WTC11 (cell line): ENCODE data around the gene NELL2.

Experiments
- CBFB ChIP-seq: sonication (generic); formaldehyde crosslinking; IDR thresholded peaks from 2 replicates; pipeline ENCODE4 v1.8.1; 2022; ENCODE audit warnings: mild to moderate bottlenecking, low read depth, missing genetic modification reagents
- ETV6 ChIP-seq: sonication (generic); formaldehyde crosslinking; IDR thresholded peaks from 2 replicates; pipeline ENCODE4 v1.8.1; 2022; ENCODE audit warnings: mild to moderate bottlenecking, missing genetic modification reagents
- FOXJ3 ChIP-seq: sonication (generic); formaldehyde crosslinking; IDR thresholded peaks from 2 replicates; pipeline ENCODE4 v1.9.0; 2021; ENCODE audit warnings: missing genetic modification reagents, mild to moderate bottlenecking, borderline replicate concordance
- FOXP1 ChIP-seq: sonication (generic); formaldehyde crosslinking; IDR thresholded peaks from 2 replicates; pipeline ENCODE4 v1.8.0; 2022; ENCODE audit warnings: missing genetic modification reagents, mild to moderate bottlenecking, moderate library complexity, borderline replicate concordance
- NFYB ChIP-seq: sonication (generic); formaldehyde crosslinking; conservative IDR thresholded peaks from 2 replicates; pipeline ENCODE4 v1.8.0; 2022; ENCODE audit warnings: low read depth, missing genetic modification reagents
- RELA ChIP-seq: sonication (generic); formaldehyde crosslinking; IDR thresholded peaks from 2 replicates; pipeline ENCODE4 v1.8.1; 2022; ENCODE audit warnings: missing genetic modification reagents, mild to moderate bottlenecking, borderline replicate concordance
- SP1 ChIP-seq: sonication (generic); formaldehyde crosslinking; conservative IDR thresholded peaks from 2 replicates; pipeline ENCODE4 v1.8.1; 2022; ENCODE audit warnings: missing genetic modification reagents
- ZNF138 ChIP-seq: sonication (generic); formaldehyde crosslinking; conservative IDR thresholded peaks from 2 replicates; pipeline ENCODE4 v1.8.1; 2022; ENCODE audit warnings: mild to moderate bottlenecking, moderate library complexity, missing genetic modification reagents
- TF ChIP-seq, protein P1 (sequence below): fragments of 200-600 bp; IDR thresholded peaks from 2 replicates; pipeline ENCODE4 v1.8.0; 2022; ENCODE audit warnings: antibody characterized with exemption

DNA sequence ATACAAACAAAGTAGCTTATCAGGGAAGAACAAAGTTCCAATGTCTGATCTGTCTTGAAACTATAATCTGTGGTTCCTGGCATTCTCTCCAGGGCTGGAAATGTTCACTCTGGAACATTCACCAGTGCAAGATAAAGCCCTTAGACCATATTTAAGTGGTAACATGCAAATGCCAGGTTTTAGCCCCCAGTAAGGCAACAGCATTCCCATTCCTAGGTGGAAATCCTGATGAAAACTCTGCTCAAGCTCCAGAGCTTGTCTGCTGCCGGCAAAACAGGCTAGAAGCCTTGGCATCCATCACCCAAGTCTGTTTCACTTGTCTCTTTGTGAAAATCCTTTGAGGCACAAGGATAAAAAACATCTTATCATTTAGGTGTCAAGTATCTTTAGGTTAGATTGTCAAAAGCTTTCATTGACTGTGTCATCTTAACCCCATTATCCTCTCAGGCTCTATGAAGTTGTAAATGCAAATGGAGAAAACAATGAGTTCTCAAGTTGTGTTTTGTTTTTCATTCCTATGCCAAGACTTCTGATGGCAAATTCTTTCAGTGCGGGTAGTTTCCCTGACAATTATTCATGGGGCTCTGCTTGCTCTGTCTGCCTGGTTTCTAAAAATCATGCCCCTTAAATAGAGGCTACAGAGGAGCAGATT lies 344.7 kb downstream of the NELL2 start:
- TF ChIP-seq, protein P1, sequence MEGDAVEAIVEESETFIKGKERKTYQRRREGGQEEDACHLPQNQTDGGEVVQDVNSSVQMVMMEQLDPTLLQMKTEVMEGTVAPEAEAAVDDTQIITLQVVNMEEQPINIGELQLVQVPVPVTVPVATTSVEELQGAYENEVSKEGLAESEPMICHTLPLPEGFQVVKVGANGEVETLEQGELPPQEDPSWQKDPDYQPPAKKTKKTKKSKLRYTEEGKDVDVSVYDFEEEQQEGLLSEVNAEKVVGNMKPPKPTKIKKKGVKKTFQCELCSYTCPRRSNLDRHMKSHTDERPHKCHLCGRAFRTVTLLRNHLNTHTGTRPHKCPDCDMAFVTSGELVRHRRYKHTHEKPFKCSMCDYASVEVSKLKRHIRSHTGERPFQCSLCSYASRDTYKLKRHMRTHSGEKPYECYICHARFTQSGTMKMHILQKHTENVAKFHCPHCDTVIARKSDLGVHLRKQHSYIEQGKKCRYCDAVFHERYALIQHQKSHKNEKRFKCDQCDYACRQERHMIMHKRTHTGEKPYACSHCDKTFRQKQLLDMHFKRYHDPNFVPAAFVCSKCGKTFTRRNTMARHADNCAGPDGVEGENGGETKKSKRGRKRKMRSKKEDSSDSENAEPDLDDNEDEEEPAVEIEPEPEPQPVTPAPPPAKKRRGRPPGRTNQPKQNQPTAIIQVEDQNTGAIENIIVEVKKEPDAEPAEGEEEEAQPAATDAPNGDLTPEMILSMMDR = no peak
- TF ChIP-seq CBFB (CRISPR knock-in tag) (no peak), SP1 (CRISPR knock-in tag) (no peak), FOXP1 (no peak), NFYB (CRISPR knock-in tag) (no peak), RELA (no peak), ETV6 (CRISPR knock-in tag) (no peak), FOXJ3 (CRISPR knock-in tag) (no peak), ZNF138 (CRISPR knock-in tag) (no peak)
